ENCODE data around the gene STAMBPL1.

The STAMBPL1 gene

DNA sequence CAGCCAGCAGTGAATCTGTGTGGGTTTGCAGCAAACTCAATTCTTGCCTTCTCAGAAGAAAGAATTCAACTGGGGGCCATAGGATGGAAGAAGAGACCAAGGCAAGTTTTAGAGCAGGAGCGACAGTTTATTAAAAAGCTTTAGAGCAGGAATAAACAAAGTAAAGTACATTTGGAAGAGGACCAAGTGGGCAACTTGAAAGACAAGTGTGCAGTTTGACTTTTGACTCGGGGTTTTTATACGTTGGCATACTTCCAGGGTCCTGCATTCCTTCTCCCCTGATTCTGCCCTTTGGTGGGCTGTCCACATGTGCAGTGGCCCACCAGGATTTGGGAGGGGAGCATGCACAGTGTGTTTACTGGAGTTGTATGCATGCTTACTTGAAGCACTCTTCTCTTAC lies 25.4 kb upstream of the STAMBPL1 start:
- no peaks in the 10 kb centered on the region for H3F3A ChIP-seq (ENCODE audit: control insufficient read depth, insufficient read depth)
- no peaks in the 10 kb centered on the region for H3K27me3 ChIP-seq (ENCODE audit: control insufficient read depth, low read length)
- TF ChIP-seq EZH2phosphoT487 (IDR thresholded peaks at IDR 0.05; ENCODE audit: borderline replicate concordance, low read length) = no peak
- TF ChIP-seq, protein P1, sequence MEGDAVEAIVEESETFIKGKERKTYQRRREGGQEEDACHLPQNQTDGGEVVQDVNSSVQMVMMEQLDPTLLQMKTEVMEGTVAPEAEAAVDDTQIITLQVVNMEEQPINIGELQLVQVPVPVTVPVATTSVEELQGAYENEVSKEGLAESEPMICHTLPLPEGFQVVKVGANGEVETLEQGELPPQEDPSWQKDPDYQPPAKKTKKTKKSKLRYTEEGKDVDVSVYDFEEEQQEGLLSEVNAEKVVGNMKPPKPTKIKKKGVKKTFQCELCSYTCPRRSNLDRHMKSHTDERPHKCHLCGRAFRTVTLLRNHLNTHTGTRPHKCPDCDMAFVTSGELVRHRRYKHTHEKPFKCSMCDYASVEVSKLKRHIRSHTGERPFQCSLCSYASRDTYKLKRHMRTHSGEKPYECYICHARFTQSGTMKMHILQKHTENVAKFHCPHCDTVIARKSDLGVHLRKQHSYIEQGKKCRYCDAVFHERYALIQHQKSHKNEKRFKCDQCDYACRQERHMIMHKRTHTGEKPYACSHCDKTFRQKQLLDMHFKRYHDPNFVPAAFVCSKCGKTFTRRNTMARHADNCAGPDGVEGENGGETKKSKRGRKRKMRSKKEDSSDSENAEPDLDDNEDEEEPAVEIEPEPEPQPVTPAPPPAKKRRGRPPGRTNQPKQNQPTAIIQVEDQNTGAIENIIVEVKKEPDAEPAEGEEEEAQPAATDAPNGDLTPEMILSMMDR (IDR thresholded peaks at IDR 0.05; ENCODE audit: low read depth, low read length, poor library complexity, severe bottlenecking) = no peak
- no peak overlapping the region for H3K27ac ChIP-seq (ENCODE audit: low read depth, low read length)
- H3K4me2 ChIP-seq (ENCODE audit: low read length) = no peak overlapping the region
- H3K36me3 ChIP-seq (ENCODE audit: control insufficient read depth, low read length) = no peaks in the 10 kb centered on the region
- no peaks in the 10 kb centered on the region for H4K20me1 ChIP-seq (ENCODE audit: control insufficient read depth, insufficient read depth, low read depth, low read length)
- no peaks in the 10 kb centered on the region for H3K4me1 ChIP-seq (ENCODE audit: control insufficient read depth, low read length)
- no peaks in the 10 kb centered on the region; the same call in 1 of the 2 replicates for H3K9me2 ChIP-seq (replicated peaks; ENCODE audit: control insufficient read depth, low read length)
- no peaks in the 10 kb centered on the region for H3K79me2 ChIP-seq (ENCODE audit: control insufficient read depth, low read length)
- H3K4me3 ChIP-seq (ENCODE audit: low read length) = no peak overlapping the region
- no peaks in the 10 kb centered on the region for H3K9me3 ChIP-seq (ENCODE audit: control insufficient read depth, insufficient read depth, low read length)

DNA sequence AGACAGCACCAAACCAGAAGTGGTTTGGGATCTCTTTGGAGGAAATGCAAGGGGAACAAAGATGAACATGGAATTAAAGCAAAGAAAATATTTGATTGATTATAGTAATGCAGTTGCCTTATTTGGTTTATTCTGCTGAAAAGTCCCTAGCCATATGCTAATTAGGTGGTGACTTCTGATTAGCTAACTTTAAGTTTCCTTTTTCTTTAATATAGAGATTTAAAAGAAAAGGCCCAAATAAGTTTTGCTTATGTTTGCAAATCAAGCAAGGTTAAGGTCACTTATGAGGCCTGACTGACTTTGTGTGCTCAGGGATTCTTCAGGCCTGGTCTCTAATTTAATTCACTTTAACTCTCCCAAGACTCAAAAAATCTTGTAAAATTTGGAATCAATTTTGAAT lies 22.2 kb upstream of the STAMBPL1 start:
- Histone ChIP-seq H3K9me2 (replicated peaks; ENCODE audit: control insufficient read depth, low read length) (no peaks in the 10 kb centered on the region; the same call in 1 of the 2 replicates), H3K27me3 (ENCODE audit: control insufficient read depth, low read length) (no peaks in the 10 kb centered on the region), H3K27ac (ENCODE audit: low read depth, low read length) (no peak overlapping the region), H3F3A (ENCODE audit: control insufficient read depth, insufficient read depth) (no peaks in the 10 kb centered on the region), H3K36me3 (ENCODE audit: control insufficient read depth, low read length) (no peaks in the 10 kb centered on the region), H3K4me1 (ENCODE audit: control insufficient read depth, low read length) (no peaks in the 10 kb centered on the region), H3K9me3 (ENCODE audit: control insufficient read depth, insufficient read depth, low read length) (no peaks in the 10 kb centered on the region), H3K4me3 (ENCODE audit: low read length) (no peak overlapping the region), H3K4me2 (ENCODE audit: low read length) (no peak overlapping the region), H3K79me2 (ENCODE audit: control insufficient read depth, low read length) (no peaks in the 10 kb centered on the region), H4K20me1 (ENCODE audit: control insufficient read depth, insufficient read depth, low read depth, low read length) (no peaks in the 10 kb centered on the region)
- no peak for TF ChIP-seq EZH2phosphoT487 (IDR thresholded peaks at IDR 0.05; ENCODE audit: borderline replicate concordance, low read length)
- TF ChIP-seq, protein P1 (IDR thresholded peaks at IDR 0.05; ENCODE audit: low read depth, low read length, poor library complexity, severe bottlenecking) = no peak

- H3K4me2 ChIP-seq (ENCODE audit: low read length) = no peak overlapping the region
- H3K79me2 ChIP-seq (ENCODE audit: control insufficient read depth, low read length) = no peaks in the 10 kb centered on the region
- no peak for TF ChIP-seq EZH2phosphoT487 (IDR thresholded peaks at IDR 0.05; ENCODE audit: borderline replicate concordance, low read length)
- TF ChIP-seq, protein P1 (IDR thresholded peaks at IDR 0.05; ENCODE audit: low read depth, low read length, poor library complexity, severe bottlenecking) = no peak
- no peaks in the 10 kb centered on the region; the same call in 1 of the 2 replicates for H3K9me2 ChIP-seq (replicated peaks; ENCODE audit: control insufficient read depth, low read length)
- no peaks in the 10 kb centered on the region; the same call in 1 of the 2 replicates for H3K27me3 ChIP-seq (ENCODE audit: control insufficient read depth, low read length)
- H3K4me3 ChIP-seq (ENCODE audit: low read length) = no peak overlapping the region
- no peak overlapping the region for H3K27ac ChIP-seq (ENCODE audit: low read depth, low read length)
- H3F3A ChIP-seq (ENCODE audit: control insufficient read depth, insufficient read depth) = no peaks in the 10 kb centered on the region
- H3K36me3 ChIP-seq (ENCODE audit: control insufficient read depth, low read length) = no peaks in the 10 kb centered on the region
- no peaks in the 10 kb centered on the region for H3K9me3 ChIP-seq (ENCODE audit: control insufficient read depth, insufficient read depth, low read length)
- H3K4me1 ChIP-seq (ENCODE audit: control insufficient read depth, low read length) = no peaks in the 10 kb centered on the region
- no peaks in the 10 kb centered on the region for H4K20me1 ChIP-seq (ENCODE audit: control insufficient read depth, insufficient read depth, low read depth, low read length)
These were observed 21.6 kb upstream of the STAMBPL1 start for GRCh38 chr10:88858491-88858890.
